ENCODE data around the gene KIF26A. TPM values are rescaled to one million over a fixed set of nuclear protein-coding genes. Genes with fewer than 3 reads are reported as not detected.

KIF26A gene
- total RNA-seq, 1 donor from 2014 or later: 7.0 TPM

DNA sequence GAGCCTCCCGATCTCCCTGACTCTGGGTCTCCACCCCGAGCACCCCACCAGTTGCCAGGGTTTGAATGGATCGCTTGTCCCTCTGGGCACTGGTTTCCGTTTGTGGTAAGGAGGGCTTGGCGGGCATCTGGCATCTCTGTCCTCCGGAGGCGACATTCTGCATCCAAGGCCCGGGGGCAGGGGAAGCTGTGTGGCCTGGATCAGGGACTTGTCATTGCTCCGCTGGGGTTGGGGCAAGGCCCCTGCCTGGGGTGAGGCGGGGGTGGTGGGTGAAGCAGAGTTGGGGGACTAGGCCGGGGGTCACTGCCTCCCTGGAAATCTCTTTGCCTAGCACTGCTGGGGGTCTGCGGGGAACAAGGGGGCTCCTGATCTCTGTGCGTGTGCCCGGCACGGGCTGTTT is 30.2 kb downstream of the KIF26A start:
- no peak overlapping the region for H3K27ac Mint-ChIP-seq
- no peaks in the 10 kb centered on the region for H3K9me3 Mint-ChIP-seq (ENCODE audit: low read depth)
- H3K4me1 Mint-ChIP-seq (ENCODE audit: low read depth): peaks cover 9% of the 10 kb centered on the region
- peaks cover 5% of the 10 kb centered on the region for H3K27me3 Mint-ChIP-seq
- TF ChIP-seq, protein P1, sequence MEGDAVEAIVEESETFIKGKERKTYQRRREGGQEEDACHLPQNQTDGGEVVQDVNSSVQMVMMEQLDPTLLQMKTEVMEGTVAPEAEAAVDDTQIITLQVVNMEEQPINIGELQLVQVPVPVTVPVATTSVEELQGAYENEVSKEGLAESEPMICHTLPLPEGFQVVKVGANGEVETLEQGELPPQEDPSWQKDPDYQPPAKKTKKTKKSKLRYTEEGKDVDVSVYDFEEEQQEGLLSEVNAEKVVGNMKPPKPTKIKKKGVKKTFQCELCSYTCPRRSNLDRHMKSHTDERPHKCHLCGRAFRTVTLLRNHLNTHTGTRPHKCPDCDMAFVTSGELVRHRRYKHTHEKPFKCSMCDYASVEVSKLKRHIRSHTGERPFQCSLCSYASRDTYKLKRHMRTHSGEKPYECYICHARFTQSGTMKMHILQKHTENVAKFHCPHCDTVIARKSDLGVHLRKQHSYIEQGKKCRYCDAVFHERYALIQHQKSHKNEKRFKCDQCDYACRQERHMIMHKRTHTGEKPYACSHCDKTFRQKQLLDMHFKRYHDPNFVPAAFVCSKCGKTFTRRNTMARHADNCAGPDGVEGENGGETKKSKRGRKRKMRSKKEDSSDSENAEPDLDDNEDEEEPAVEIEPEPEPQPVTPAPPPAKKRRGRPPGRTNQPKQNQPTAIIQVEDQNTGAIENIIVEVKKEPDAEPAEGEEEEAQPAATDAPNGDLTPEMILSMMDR (IDR thresholded peaks at IDR 0.05; ENCODE audit: unreplicated experiment): no peak
- no peaks in the 10 kb centered on the region for H3K36me3 Mint-ChIP-seq (ENCODE audit: insufficient read depth)
- no peak overlapping the region for H3K4me3 Mint-ChIP-seq (ENCODE audit: low read depth)
- DNase-seq (ENCODE audit: low spot score, unreplicated experiment): no peak

DNA sequence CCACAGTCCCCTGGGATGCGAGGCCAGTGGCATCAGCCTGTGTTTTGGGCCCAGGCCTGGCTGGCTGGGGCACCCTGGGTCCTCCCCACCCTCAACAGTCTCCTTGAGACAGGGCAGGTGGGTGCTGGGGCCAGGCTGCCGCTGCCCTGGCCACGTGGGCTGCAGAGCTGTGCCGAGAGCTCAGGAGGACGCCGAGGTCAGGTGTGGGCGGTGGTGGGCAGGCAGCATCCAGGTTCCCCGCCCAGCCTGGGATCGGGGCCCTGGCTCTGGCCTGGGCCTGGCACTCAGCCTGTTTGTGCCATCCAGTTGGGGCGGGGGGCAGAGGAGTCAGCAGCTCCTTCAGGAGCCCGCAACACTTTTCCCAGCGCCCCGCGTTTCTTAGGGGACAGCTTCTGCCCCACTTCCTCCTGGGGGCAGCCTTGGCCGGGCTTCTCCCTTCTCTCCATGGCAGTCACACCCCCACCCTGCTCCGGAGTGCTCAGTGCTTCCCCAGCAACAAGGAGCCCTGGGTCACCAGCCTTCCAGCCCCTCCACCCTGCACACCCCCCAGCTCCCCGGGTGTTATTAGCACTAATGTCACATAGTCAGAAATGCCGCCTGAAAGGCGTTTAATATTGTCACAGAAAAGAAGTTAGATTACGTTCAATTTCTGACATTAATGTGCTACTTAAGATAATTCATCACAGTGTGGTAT is 30.8 kb downstream of the KIF26A start:
- H3K9me3 Mint-ChIP-seq (ENCODE audit: low read depth): no peaks in the 10 kb centered on the region
- H3K4me3 Mint-ChIP-seq (ENCODE audit: low read depth): no peak overlapping the region
- no peak overlapping the region for H3K27ac Mint-ChIP-seq
- no peaks in the 10 kb centered on the region for H3K36me3 Mint-ChIP-seq (ENCODE audit: insufficient read depth)
- TF ChIP-seq, protein P1 (IDR thresholded peaks at IDR 0.05; ENCODE audit: unreplicated experiment): no peak
- H3K4me1 Mint-ChIP-seq (ENCODE audit: low read depth): peaks cover 9% of the 10 kb centered on the region
- no peak for DNase-seq (ENCODE audit: low spot score, unreplicated experiment)
- peaks cover 5% of the 10 kb centered on the region for H3K27me3 Mint-ChIP-seq

DNA sequence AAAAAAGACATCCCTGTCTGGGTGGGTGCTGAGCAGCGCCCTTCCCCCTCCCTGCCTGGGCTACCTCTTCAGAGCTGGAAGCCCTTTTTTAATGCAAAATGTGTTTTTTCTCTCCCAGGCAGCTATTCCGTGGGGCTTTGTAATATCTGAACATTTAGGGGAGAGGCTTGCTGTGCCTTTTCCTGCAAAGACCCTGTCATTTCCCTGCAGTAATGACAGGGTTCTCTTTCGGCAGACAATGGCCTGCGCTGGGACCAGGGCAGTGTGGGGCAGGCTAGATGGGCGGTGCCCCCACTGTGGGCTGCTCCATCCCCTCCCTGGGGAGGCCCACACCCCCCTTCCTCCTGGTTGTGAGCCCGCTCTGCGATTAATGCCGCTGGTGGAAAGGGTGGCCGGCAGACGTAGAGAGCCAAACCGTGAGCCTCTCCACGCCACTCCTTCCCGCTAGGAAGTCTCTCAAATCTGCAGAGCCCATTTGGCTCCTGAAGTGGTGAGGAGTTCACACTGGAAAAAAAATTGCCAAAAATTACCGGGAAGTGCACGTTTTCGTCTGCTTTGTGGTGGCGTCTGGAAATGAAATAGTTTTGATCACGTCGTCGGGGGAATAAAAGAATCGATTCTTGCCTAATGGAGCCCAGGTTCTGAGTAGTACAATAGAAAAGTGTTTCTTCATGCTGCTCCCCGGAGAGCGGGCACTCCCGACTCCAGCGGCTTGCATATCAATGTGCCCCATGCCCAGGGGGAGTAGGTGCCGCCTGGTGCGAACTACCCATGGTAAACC is 31.5 kb downstream of the KIF26A start:
- no peak for DNase-seq (ENCODE audit: low spot score, unreplicated experiment)
- peaks cover 5% of the 10 kb centered on the region for H3K27me3 Mint-ChIP-seq
- H3K36me3 Mint-ChIP-seq (ENCODE audit: insufficient read depth): no peaks in the 10 kb centered on the region

DNA sequence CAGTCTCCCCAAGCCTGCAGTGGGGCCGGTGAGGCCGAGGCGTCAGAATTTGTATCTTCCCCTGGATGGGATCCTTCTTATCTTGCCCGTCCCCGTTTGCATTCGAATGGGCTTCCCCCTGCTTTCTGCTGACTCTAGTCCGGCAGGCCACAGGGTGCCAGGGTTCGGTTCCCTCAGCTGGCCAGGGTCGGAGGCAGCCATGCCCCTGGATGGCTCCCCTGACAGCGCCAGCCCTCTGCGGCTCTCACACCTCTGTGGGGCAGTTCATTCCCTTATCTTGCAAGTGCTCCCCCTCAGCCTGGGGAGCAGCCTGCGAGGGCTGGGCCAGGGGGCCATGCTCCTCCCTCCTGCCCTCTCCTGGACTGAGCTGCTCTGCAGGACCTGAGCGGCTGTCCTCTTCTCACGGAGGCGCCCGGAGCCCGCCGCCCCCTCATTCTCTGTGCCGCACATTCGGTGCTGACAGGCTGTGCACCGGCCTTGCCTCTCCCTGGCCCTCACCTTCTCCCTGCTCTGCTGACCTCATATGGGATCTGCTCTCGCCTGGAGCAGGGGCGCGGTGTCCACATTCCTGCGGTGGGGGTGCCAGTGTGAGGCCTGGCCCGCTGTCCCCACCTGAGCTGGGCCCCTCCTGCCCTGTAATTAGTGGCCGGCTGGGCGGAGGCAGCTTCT is 32.8 kb downstream of the KIF26A start:
- H3K4me3 Mint-ChIP-seq (ENCODE audit: low read depth): peak overlapping the region; percentile 31
- H3K9me3 Mint-ChIP-seq (ENCODE audit: low read depth): no peaks in the 10 kb centered on the region
- H3K36me3 Mint-ChIP-seq (ENCODE audit: insufficient read depth): no peaks in the 10 kb centered on the region
- peak; percentile 76 for DNase-seq (ENCODE audit: low spot score, unreplicated experiment)
- TF ChIP-seq, protein P1 (IDR thresholded peaks at IDR 0.05; ENCODE audit: unreplicated experiment): peak; percentile 34
- peaks cover 5% of the 10 kb centered on the region for H3K27me3 Mint-ChIP-seq
- H3K27ac Mint-ChIP-seq: peak overlapping the region; percentile 94
- H3K4me1 Mint-ChIP-seq (ENCODE audit: low read depth): peaks cover 9% of the 10 kb centered on the region

More for the DNA sequence above, 31.5 kb downstream of the KIF26A start:
- H3K9me3 Mint-ChIP-seq (ENCODE audit: low read depth): no peaks in the 10 kb centered on the region
- no peak overlapping the region for H3K4me3 Mint-ChIP-seq (ENCODE audit: low read depth)
- peak overlapping the region; percentile 75 for H3K27ac Mint-ChIP-seq
- TF ChIP-seq, protein P1 (IDR thresholded peaks at IDR 0.05; ENCODE audit: unreplicated experiment): no peak
- H3K4me1 Mint-ChIP-seq (ENCODE audit: low read depth): peaks cover 9% of the 10 kb centered on the region

DNA sequence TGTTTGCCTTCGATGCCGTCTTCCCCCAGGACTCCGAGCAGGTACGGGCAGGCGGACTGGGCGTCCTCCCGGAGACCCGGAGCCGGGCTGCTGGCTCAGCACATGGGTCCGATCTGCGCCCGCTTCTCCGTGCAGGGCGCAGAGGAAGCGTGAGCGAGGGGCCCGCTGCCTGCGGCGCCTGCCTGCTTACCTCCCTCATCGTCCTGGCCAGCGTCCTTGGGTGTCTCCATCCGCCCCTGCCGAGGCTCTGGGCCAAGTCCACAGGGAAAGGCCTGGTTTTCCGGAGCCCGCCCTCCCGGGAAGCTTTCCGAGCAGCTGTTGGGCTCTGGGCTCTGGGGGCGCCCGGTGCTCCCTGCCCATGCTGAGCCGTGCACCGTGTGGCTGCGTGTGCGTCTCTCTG is 33.5 kb downstream of the KIF26A start:
- peak overlapping the region; percentile 29 for H3K4me3 Mint-ChIP-seq (ENCODE audit: low read depth)
- no peaks in the 10 kb centered on the region for H3K36me3 Mint-ChIP-seq (ENCODE audit: insufficient read depth)
- peaks cover 9% of the 10 kb centered on the region for H3K4me1 Mint-ChIP-seq (ENCODE audit: low read depth)
- peaks cover 5% of the 10 kb centered on the region for H3K27me3 Mint-ChIP-seq
- TF ChIP-seq, protein P1 (IDR thresholded peaks at IDR 0.05; ENCODE audit: unreplicated experiment): no peak
- no peaks in the 10 kb centered on the region for H3K9me3 Mint-ChIP-seq (ENCODE audit: low read depth)
- H3K27ac Mint-ChIP-seq: peak overlapping the region; percentile 90
- no peak for DNase-seq (ENCODE audit: low spot score, unreplicated experiment)

All from progenitor cell of endocrine pancreas (in vitro differentiated cells).